GM21737 (cell line): ENCODE measurements around the gene CHKA.
A peak's percentile ranks its signal among the peaks of the same experiment; 100 is the strongest.

Experiments
- ATAC-seq: cut with Tn5 transposase; IDR thresholded peaks from one replicate; pipeline ENCODE4 v1.9.1; 2021; ENCODE audit warnings: mild to moderate bottlenecking, moderate library complexity; ENCODE audit not compliant: unreplicated experiment

The CHKA gene

GRCh38 chr11:68036141-68036716 is 85.0 kb downstream of the CHKA start:
- ATAC-seq: no peak

GRCh38 chr11:68035266-68035876 is 85.8 kb downstream of the CHKA start:
- ATAC-seq: no peak

- ATAC-seq: no peak
These were observed 87.5 kb downstream of the CHKA start for GRCh38 chr11:68033708-68034045.

- no peak for ATAC-seq
These were observed 88.0 kb downstream of the CHKA start for GRCh38 chr11:68032997-68033707.

DNA sequence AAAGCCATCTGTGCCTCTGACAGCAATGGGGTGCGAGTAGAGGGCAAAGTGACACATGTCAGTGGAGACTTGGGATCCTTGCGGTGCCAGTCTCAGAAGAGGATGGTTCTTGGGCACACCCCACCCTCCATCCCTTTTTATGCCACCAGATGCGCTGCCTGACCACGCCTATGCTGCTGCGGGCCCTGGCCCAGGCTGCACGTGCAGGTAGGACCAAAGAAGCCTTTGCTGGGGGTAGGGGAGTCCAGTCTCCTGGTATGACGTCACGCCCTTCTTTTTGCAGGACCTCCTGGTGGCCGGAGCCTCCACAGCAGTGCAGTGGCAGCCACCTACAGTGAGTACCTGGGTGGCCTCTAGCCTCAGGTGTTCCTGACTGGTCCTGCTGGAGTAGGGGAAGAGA is 89.2 kb downstream of the CHKA start:
- no peak for ATAC-seq

DNA sequence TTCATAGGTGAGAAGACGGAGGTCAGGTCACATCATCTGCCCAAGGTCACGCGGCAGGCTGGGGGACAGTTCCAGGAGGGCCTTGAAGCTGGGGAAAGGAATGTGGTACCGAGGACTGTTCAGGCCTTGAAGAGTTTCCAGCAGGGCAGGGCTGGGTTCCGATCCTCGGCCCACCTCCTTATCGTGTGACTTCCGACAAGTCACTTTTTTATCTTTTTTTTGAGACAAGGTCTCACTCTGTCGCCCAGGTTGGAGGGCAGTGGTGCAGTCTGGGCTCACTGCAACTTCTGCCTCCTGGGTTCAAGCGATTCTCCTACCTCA is 90.1 kb downstream of the CHKA start:
- no peak for ATAC-seq

DNA sequence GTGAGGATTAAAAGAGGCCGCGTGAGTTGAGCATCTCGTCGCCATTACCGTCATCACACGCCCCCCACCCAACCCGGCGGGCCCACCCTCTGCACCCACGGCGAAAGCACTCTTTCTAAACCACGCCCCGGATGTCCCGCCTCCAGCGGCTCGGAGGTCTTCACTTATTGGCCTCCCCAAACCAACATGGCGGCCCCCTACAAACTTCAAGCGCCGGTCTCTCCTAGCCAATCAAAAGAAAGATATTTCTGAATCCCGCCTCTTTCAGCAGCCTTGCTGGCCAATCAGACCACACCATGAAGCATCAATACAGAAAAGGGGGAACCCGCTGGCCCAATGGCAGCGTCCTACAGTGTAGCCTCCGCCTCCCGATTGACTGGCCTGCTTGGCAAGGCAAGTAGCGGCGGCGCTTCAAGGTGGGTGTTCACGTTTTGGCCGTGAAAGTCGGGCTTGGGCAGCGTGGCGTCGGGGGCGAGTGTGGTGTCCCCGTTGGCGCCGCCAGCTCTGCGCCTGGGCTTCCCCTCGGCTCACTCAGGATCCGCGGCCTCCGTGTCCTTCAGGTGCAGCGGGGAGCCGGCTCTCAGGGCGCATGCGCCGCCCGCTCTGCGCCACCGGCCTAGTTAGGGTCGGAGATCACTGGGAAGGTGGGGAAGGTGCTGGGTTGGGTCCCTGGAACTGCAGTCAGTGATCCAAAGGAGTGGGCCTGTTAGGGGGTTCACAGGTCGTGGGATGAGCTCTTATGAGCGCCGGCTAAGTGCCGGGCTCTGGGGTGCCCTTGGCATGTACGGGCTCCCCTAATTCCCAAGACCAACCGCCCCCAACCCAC is 90.7 kb downstream of the CHKA start, which contains the start of gene NDUFS8:
TSS of gene NDUFS8 (plus strand) at position 364 of the 826 bp plus-strand sequence. CDS start 1,471 bp downstream, outside the sequence.
- peak; percentile 85 for ATAC-seq

GRCh38 chr11:68028802-68029545 is 92.2 kb downstream of the CHKA start:
- no peak for ATAC-seq

DNA sequence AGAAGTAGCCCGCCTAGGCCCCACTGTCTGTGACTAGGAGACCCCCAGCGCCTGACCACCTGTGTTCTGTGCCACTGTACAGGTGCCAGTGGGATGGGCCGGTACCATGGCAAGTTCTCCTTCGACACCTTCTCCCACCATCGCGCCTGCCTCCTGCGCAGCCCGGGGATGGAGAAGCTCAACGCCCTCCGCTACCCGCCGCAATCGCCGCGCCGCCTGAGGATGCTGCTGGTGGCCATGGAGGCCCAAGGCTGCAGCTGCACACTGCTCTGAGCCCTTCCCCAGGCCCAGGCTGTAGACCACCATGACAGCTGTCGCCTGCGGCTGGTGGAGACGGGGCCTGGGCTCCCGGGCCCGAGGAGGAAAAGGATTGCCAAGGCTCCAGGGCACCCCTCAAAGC is 93.5 kb downstream of the CHKA start:
- no peak for ATAC-seq

DNA sequence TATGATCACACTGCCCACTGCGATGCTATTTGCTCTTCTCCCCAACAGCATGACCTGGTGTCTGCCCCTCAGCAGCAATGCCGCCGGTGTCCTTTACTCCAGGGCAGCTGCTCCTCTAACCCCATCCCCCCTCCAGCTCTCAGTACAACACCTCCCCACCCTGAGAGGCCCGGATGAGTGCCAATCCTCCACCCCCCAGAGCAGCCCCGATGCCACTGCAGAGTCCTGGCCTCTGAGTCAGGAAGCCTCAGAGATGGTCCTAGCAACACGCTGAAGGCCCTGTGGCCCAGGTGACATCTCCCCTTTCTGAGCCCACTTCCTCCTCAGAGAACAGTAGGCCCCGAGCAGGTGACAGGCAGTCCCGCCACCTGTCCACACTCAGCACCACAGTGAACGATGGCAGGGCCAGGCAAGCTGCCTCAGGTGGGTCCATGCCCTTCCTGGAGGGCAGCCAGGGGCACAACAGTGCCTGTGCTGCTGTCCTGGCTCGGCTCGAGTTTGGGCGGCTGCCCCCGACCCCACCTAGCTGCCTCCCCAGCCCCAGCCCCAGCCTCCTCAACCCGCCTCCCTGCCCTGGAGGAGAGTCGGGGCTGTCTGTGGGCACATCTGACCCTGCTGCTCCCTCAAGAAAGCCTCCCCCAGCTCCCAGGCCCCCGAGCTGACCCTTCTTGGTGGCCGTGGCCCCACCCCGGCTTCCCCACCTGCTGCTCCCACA is 94.6 kb downstream of the CHKA start:
- ATAC-seq: no peak

- ATAC-seq: no peak
These were observed 96.1 kb downstream of the CHKA start for GRCh38 chr11:68025047-68025446.

- ATAC-seq: no peak
These were observed 96.7 kb downstream of the CHKA start for GRCh38 chr11:68024508-68024907.

DNA sequence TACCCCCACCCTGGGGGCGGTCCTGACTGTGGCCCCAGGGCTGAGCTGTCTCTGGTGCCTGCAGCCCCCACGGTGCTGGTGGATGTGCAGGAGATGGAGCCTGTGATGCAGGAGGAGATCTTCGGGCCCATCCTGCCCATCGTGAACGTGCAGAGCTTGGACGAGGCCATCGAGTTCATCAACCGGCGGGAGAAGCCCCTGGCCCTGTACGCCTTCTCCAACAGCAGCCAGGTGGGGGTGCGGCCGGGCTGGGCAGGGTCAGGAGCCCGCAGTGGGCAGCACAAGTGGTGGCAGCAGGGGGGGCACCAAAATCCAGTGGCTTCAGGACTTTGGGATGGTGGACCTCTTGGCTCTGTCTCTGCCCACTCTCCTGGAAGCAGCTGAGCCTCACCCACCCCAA is 98.7 kb downstream of the CHKA start:
- no peak for ATAC-seq

GRCh38 chr11:68021167-68021787 is 99.9 kb downstream of the CHKA start:
- no peak for ATAC-seq

DNA sequence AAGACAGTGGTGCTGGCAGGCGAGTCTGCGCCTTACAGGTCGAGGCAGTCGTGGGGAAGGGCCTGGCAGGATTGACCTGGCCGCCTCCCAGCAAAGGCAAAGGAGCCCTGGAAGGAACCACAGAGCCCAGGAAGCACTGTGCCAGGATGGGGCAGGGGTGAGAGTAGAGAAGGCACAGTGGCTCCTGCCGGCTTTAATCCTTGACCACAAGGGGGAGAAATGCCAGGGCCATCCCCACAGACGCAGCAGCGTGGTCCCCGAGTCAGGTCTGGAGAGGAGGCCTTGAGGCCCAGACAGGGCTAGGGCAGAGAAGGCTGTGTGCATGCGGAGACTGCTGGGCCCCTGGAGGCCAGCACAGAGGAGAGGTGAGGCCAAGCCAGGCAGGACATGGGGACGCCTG is 100.6 kb downstream of the CHKA start:
- ATAC-seq: no peak

DNA sequence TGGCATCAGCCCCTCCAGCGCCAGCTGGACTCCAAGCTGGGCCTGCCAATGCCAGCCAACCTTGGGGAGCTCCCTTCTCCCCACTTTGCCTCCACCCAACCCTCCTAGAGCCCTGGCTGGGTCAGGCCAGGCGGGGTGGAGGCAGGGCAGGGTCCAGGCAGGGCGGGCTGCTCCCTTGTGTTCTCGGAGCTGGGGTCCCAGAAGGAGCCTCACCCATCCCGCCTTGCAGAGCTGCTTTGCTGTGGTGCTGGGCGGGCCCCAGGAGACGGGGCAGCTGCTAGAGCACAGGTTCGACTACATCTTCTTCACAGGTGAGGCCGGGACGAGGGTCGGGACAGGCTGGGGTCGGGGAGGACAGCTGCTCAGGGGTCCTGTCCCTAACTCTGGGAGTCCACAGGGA is 101.7 kb downstream of the CHKA start:
- ATAC-seq: no peak

DNA sequence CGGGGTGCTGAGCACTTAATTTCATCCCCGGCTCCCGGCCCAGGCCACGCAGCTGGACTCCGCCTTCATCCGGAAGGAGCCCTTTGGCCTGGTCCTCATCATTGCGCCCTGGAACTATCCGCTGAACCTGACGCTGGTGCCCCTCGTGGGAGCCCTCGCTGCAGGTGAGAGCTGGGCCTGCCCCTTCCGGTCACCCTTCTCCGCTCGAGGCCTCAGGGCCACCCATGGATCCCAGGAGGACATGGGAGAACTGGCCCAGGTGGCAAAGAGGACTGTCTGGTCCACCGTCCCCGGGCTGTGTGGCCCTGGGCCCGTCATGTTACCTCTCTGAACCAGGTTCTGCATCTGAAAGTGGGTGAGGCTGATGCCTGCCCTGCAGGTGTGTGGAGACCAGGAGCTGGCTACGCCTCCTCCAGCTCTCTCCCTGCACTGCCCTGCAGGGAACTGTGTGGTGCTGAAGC is 102.4 kb downstream of the CHKA start:
- no peak for ATAC-seq

- ATAC-seq: no peak
These were observed 103.0 kb downstream of the CHKA start for GRCh38 chr11:68017980-68018729.
